GM12865 (cell line): ENCODE results near the gene ICAM1.

Source experiments
- DNase-seq: peaks from one replicate; pipeline ENCODE4 v3.0.0; 2010; ENCODE audit warnings: low read depth
- H3K4me3 ChIP-seq: 2 replicates; pipeline ENCODE4 v1.5.1; 2011; ENCODE audit warnings: mild to moderate bottlenecking, low read depth, low read length, control low read depth
- TF ChIP-seq, protein P1 (sequence below): IDR thresholded peaks from 2 replicates; pipeline ENCODE4 v1.5.1; 2011; ENCODE audit warnings: low read length, control low read depth, low read depth, inconsistent platforms; ENCODE audit not compliant: insufficient read depth; ENCODE audit errors: missing control alignments

The ICAM1 gene

DNA sequence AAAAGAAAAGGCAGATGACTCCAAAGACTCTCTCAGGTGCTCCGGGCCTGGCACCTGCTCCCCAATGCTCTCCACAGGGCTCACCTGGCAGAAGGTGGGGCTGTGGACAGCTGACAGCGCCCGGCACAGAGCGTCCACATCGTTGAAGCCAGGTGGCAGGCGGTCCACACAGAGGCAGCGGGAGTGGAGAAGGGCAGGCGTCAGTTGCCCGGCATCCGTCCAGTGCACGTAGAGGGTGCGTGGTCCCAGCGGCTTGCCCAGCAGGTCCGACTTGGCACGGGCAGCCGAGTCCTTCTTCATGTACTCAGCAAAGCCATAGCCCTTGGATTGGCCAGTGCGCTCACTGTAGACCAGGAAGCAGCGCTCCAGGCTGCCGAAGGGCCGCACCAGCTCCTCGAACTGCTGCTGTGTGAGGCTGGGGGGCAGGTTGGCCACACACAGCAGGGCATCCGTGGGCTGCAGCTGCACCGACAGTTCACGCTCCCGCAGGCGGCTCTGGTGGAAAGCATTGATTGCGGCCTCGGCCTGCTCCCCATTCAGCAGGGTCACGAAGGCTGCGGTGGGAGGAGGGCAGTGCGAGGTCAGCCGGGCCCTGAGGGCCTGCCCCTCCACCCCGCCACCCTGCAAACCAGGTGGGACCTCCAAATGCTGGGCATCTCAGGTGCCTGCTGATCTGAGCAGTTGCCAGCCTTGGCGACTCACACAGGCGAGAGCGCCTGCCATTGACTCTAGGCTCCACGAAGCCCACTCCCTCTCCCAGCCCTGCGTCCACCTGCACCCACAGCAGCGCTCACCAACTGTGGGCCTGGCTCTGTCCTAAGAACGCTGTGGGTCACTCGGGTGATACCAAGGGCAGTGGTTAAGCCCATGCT, 57.9 kb downstream of the ICAM1 start:
- no peak for DNase-seq
- H3K4me3 ChIP-seq, result no peak overlapping the region
- TF ChIP-seq, protein P1, sequence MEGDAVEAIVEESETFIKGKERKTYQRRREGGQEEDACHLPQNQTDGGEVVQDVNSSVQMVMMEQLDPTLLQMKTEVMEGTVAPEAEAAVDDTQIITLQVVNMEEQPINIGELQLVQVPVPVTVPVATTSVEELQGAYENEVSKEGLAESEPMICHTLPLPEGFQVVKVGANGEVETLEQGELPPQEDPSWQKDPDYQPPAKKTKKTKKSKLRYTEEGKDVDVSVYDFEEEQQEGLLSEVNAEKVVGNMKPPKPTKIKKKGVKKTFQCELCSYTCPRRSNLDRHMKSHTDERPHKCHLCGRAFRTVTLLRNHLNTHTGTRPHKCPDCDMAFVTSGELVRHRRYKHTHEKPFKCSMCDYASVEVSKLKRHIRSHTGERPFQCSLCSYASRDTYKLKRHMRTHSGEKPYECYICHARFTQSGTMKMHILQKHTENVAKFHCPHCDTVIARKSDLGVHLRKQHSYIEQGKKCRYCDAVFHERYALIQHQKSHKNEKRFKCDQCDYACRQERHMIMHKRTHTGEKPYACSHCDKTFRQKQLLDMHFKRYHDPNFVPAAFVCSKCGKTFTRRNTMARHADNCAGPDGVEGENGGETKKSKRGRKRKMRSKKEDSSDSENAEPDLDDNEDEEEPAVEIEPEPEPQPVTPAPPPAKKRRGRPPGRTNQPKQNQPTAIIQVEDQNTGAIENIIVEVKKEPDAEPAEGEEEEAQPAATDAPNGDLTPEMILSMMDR, result no peak

- TF ChIP-seq, protein P1, result no peak
- H3K4me3 ChIP-seq, result no peak overlapping the region
- DNase-seq, result no peak
These were observed 58.6 kb downstream of the ICAM1 start for GRCh38 chr19:10329555-10329954.

DNA sequence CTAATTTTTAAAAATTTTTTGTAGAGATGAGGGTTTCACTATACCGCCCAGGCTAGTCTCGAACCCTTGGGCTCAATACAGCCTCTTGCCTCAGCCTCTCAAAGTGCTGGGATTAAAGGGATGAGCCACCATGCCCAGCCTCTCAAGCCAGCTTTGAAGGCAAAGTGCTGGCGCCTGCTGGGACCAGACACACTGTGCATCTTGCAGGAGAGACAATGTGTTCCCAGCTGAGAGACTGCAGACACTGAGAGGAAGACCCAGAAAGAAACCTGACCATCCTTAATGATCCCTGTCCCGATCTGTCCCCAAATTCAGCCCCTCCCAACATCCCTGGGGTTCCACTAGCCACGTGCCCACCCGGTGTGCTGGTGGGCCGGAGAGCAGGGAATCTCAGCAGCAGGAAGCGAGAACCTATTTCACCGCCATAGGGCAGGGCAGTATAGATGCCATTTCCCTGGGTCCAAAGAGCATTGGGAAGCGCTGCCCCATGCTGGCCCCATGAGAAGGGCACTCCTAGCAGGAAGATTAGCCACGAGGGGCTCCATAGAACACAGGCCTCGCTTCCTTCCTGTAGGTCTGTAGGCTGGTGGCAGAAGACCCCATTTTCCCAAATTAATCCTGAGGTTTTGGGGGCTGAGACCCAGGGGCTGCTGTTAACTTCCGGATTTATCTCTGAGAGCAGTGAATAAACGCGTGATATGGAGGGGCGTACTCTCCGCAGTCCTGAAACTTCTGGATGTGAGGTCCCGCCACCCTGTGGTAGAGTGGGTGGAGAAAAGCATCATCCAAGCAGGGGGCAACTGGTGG, 61.4 kb downstream of the ICAM1 start:
- peak overlapping the region; percentile 75 for H3K4me3 ChIP-seq
- DNase-seq, result no peak
- TF ChIP-seq, protein P1, result no peak

DNA sequence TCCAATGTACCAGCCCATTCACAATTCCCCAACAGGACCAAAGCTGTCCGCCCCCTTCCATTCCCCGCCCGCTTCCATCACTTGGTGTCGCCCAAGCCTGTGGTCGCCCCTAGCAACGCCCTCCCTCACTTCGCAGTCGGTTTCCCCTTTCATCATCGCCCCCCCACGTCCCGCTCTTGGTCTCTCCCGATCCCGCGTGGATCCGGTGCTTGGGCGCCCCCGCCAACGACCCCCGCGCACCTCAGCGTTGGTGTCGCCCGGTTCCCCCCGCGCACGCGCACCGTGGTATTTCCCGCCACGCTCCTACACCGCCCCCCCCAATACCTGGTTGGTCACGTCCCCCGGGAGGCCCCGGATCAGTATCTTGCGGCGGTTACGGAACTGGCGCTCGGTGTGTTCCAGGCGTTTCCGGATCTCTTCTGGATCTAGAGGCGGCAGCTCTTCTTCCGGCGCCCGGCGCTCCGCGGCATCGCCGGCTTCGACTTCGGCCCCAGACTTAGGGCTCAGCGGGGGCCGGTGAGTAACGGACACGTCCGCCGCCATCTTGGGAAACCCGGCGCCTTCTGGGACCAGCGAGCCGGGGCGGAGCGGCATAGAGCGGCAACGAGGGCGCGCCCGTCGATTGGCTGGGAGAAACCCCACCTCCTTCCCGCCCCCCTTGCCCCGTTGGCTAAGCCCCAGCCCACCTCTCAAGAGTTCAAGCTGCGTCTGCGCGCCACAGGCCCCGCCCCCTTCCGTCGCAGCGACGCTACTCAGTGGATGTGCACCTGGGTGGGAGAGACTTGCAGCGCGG, 62.2 kb downstream of the ICAM1 start, which contains the start of gene RAVER1:
RAVER1 (minus strand) TSS at position 565 of the 793 bp plus-strand sequence; CDS start at position 543, 22 bp downstream.
- H3K4me3 ChIP-seq, result peak within 1 kb of the TSS; percentile 75
- peak; percentile 99 for DNase-seq
- TF ChIP-seq, protein P1, result no peak

DNA sequence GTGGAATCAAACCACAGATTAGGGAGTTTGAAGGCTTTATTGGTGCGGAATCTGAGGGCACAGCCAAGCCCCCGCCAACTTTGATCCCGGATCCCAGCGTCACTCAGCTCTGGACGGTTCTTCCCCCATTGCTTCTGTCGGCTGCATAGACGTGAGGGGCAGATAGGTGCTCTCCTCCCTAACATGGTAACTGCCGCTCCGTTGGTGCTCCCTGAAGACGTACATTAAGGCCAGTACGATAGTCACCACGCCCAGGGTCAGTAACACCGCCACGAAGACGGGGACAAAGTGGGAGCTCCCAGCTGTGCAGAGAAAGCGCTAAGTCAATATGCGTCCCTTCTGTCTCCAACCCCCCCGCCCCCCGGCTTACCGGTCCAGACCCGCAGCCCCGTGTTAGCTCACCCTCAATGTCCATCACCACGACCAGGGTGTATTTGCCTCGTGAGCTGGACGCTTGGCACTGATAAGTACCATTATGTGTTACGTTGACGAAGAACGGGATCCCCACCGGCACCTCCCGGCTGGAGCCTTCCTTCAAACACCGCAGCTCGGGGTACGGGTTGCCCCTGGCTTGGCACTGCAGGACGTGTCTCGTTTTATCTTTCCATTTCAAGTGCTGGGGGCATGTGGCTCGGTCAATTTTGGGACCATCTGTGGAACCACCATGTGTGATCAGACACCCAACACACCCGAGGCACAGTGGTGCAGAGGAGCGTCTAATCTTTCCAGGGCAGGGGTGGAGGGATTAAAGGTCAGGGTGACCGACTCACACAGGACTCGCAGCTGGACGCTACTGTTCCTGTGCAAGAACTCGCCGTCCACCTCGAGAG, 63.1 kb downstream of the ICAM1 start:
- TF ChIP-seq, protein P1, result no peak
- DNase-seq, result no peak
- peak overlapping the region; percentile 75 for H3K4me3 ChIP-seq
